ENCODE data around the gene ZBTB46.
A peak's percentile ranks its signal among the peaks of the same experiment; 100 is the strongest.

- TF ChIP-seq ESRRA (IDR thresholded peaks at IDR 0.05; ENCODE audit: low read length): no peak
- TF ChIP-seq CTCF (IDR thresholded peaks at IDR 0.05 in 2 of 3, conservative IDR thresholded peaks at IDR 0.05 in 1 of 3; ENCODE audit: control insufficient read depth in 2 of 3, extremely low read depth in 1 of 3, insufficient read depth in 1 of 3, low read depth in 3 of 3, low read length in 3 of 3): no peak
- no peak for TF ChIP-seq RAD21 (IDR thresholded peaks at IDR 0.05; ENCODE audit: insufficient read depth, low read depth, low read length)
- TF ChIP-seq POLR2A (IDR thresholded peaks at IDR 0.05; ENCODE audit: low read depth, low read length): peak; percentile 78
- no peak for TF ChIP-seq PBX3 (IDR thresholded peaks at IDR 0.05; ENCODE audit: insufficient replicate concordance, low read depth, low read length)
Observed at GRCh38 chr20:63696628-63697356, 134.3 kb downstream of the ZBTB46 start, which contains the start of gene TNFRSF6B.

All from GM12878 (cell line).